Panc1 (cell line): ENCODE data around the gene SMIM24.

Source experiments
- POLR2AphosphoS5 ChIP-seq: IDR thresholded peaks from 2 replicates; pipeline ENCODE4 v1.6.1; 2012; ENCODE audit warnings: mild to moderate bottlenecking, low read depth, low read length, moderate library complexity
- TCF7L2 ChIP-seq: IDR thresholded peaks from 2 replicates; pipeline ENCODE4 v1.6.1; 2011; ENCODE audit warnings: mild to moderate bottlenecking, low read depth, low read length, inconsistent platforms
- TF ChIP-seq, protein P1 (sequence below): fragments of 450-650 bp; IDR thresholded peaks from 2 replicates; pipeline ENCODE4 v1.5.1; 2017; ENCODE audit warnings: mild to moderate bottlenecking
- TF ChIP-seq, protein P2 (sequence below), 2 experiments: IDR thresholded peaks; 2 replicates each; pipeline ENCODE4 v1.6.1; 2011 to 2012; ENCODE audit warnings: low read depth in 2 of 2, control low read depth in 1 of 2, low read length in 1 of 2, mild to moderate bottlenecking in 1 of 2, moderate library complexity in 1 of 2; ENCODE audit not compliant: insufficient read depth in 1 of 2

DNA sequence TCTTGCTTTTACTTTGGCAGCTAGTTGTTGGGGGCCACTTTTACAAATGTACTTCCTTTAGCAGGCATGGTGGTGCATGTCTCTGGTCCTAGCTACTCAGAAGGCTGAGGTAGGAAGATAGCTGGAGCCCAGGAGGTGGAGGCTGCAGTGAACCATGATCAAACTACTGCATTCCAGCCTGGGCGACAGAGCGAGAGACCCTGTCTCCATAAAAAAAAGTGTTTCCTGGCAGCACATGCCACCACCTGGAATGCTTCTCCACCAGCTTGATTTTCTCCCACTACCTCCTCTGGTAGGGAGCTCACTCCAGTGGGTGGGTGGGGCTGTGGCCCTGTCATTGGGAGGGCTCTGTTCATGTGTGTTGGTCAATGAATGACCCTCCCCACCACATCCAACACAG lies 38.3 kb upstream of the SMIM24 start:
- TF ChIP-seq, protein P1, sequence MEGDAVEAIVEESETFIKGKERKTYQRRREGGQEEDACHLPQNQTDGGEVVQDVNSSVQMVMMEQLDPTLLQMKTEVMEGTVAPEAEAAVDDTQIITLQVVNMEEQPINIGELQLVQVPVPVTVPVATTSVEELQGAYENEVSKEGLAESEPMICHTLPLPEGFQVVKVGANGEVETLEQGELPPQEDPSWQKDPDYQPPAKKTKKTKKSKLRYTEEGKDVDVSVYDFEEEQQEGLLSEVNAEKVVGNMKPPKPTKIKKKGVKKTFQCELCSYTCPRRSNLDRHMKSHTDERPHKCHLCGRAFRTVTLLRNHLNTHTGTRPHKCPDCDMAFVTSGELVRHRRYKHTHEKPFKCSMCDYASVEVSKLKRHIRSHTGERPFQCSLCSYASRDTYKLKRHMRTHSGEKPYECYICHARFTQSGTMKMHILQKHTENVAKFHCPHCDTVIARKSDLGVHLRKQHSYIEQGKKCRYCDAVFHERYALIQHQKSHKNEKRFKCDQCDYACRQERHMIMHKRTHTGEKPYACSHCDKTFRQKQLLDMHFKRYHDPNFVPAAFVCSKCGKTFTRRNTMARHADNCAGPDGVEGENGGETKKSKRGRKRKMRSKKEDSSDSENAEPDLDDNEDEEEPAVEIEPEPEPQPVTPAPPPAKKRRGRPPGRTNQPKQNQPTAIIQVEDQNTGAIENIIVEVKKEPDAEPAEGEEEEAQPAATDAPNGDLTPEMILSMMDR = no peak
- TF ChIP-seq, protein P2, sequence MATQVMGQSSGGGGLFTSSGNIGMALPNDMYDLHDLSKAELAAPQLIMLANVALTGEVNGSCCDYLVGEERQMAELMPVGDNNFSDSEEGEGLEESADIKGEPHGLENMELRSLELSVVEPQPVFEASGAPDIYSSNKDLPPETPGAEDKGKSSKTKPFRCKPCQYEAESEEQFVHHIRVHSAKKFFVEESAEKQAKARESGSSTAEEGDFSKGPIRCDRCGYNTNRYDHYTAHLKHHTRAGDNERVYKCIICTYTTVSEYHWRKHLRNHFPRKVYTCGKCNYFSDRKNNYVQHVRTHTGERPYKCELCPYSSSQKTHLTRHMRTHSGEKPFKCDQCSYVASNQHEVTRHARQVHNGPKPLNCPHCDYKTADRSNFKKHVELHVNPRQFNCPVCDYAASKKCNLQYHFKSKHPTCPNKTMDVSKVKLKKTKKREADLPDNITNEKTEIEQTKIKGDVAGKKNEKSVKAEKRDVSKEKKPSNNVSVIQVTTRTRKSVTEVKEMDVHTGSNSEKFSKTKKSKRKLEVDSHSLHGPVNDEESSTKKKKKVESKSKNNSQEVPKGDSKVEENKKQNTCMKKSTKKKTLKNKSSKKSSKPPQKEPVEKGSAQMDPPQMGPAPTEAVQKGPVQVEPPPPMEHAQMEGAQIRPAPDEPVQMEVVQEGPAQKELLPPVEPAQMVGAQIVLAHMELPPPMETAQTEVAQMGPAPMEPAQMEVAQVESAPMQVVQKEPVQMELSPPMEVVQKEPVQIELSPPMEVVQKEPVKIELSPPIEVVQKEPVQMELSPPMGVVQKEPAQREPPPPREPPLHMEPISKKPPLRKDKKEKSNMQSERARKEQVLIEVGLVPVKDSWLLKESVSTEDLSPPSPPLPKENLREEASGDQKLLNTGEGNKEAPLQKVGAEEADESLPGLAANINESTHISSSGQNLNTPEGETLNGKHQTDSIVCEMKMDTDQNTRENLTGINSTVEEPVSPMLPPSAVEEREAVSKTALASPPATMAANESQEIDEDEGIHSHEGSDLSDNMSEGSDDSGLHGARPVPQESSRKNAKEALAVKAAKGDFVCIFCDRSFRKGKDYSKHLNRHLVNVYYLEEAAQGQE (IDR thresholded peaks at IDR 0.05; ENCODE audit: insufficient read depth in 1 of 2, low read depth in 2 of 2, low read length in 1 of 2) = no peak
- TF ChIP-seq POLR2AphosphoS5 (no peak), TCF7L2 (no peak)
